SJCRH30 (cell line): ENCODE results near the gene TSPAN15. TPM values are rescaled to one million over a fixed set of nuclear protein-coding genes. Genes with fewer than 3 reads are reported as not detected.

Source experiments
- DNase-seq, 2 experiments: peaks; one replicate each; pipeline ENCODE4 v3.0.0-alpha.2; 2015 to 2020
- H3K27ac ChIP-seq: fragments of 250-450 bp; sonication (Bioruptor Pico); 2 replicates; pipeline ENCODE4 v1.5.1; 2020; ENCODE audit warnings: mild to moderate bottlenecking, moderate library complexity
- H3K27me3 ChIP-seq: fragments of 250-450 bp; sonication (Bioruptor Pico); 2 replicates; pipeline ENCODE4 v1.5.1; 2020; ENCODE audit warnings: mild to moderate bottlenecking, moderate library complexity
- H3K36me3 ChIP-seq: fragments of 250-450 bp; sonication (Bioruptor Pico); 2 replicates; pipeline ENCODE4 v1.5.1; 2020; ENCODE audit warnings: mild to moderate bottlenecking, moderate library complexity
- H3K4me1 ChIP-seq: fragments of 250-450 bp; sonication (Bioruptor Pico); 2 replicates; pipeline ENCODE4 v1.5.1; 2020; ENCODE audit warnings: mild to moderate bottlenecking, moderate library complexity
- H3K4me3 ChIP-seq: fragments of 250-450 bp; sonication (Bioruptor Pico); 2 replicates; pipeline ENCODE4 v1.5.1; 2020; ENCODE audit warnings: mild to moderate bottlenecking, moderate library complexity
- H3K9me3 ChIP-seq: fragments of 250-450 bp; sonication (Bioruptor Pico); replicated peaks from 2 replicates; pipeline ENCODE4 v1.5.1; 2020; ENCODE audit warnings: mild to moderate bottlenecking, moderate library complexity
- total RNA-seq: library from RNA; depleted of rRNA; stranded (reverse); fragments of >200 nt; shearing (Covaris generic); gene quantifications from 2 replicates; pipeline ENCODE4 v1.2.3, GENCODE V29; 2014

TSPAN15 gene
- total RNA-seq, 1 experiment from 2014 or later, result 12.2 TPM

GRCh38 chr10:69489506-69490090, 38.3 kb downstream of the TSPAN15 start:
- Histone ChIP-seq H3K4me3 (no peak overlapping the region), H3K27ac (no peak overlapping the region), H3K9me3 (0 out of 2 replicates have a peak, but pooled peaks cover 7% of the 10 kb centered on the region), H3K27me3 (no peaks in the 10 kb centered on the region), H3K4me1 (peaks cover 21% of the 10 kb centered on the region), H3K36me3 (no peaks in the 10 kb centered on the region)
- peak in 1 of 2 experiments; percentile 46 for DNase-seq

- Histone ChIP-seq H3K27ac (no peak overlapping the region), H3K9me3 (0 out of 2 replicates have a peak, but pooled peaks cover 7% of the 10 kb centered on the region), H3K36me3 (no peaks in the 10 kb centered on the region), H3K4me1 (peaks cover 21% of the 10 kb centered on the region), H3K4me3 (no peak overlapping the region), H3K27me3 (no peaks in the 10 kb centered on the region)
- no peak for DNase-seq
These were observed 39.6 kb downstream of the TSPAN15 start for GRCh38 chr10:69490876-69491275.

DNA sequence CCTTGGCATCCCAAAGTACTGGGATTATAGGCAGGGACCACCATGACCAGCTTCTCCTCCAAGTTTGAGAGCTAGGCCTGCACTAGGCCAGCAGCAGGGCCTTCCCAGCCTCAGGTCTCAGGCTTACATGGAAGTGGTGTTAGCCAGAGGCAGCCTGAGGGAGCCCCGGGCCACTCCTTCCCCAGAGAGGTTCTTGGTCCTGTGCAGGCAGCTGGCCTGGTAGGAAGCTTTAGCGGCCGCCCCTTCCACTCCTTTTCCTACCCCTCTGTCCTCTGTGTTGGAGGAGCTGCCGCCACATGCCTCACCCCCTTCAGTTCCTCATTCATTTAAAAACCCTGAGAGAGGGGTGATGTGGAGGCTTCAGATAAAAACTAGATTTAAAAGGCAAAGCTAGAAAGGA, 40.3 kb downstream of the TSPAN15 start:
- Histone ChIP-seq H3K27me3 (no peaks in the 10 kb centered on the region), H3K4me3 (no peak overlapping the region), H3K27ac (peak overlapping the region; percentile 82), H3K4me1 (peaks cover 21% of the 10 kb centered on the region), H3K9me3 (0 out of 2 replicates have a peak, but pooled peaks cover 7% of the 10 kb centered on the region), H3K36me3 (no peaks in the 10 kb centered on the region)
- peak; percentile 25 to 44 for DNase-seq

- Histone ChIP-seq H3K27me3 (no peaks in the 10 kb centered on the region), H3K27ac (peak overlapping the region; percentile 82), H3K36me3 (no peaks in the 10 kb centered on the region), H3K4me1 (peaks cover 21% of the 10 kb centered on the region), H3K4me3 (no peak overlapping the region), H3K9me3 (0 out of 2 replicates have a peak, but pooled peaks cover 7% of the 10 kb centered on the region)
- DNase-seq, result peak; percentile 91 to 93
These were observed 41.0 kb downstream of the TSPAN15 start for GRCh38 chr10:69492091-69492745.

GRCh38 chr10:69492746-69493462, 41.6 kb downstream of the TSPAN15 start:
- H3K36me3 ChIP-seq, result no peaks in the 10 kb centered on the region
- peak; percentile 68 to 74 for DNase-seq
- no peaks in the 10 kb centered on the region for H3K27me3 ChIP-seq
- peak overlapping the region; percentile 82 for H3K27ac ChIP-seq
- H3K9me3 ChIP-seq, result 0 out of 2 replicates have a peak, but pooled peaks cover 7% of the 10 kb centered on the region
- no peak overlapping the region for H3K4me3 ChIP-seq
- peaks cover 21% of the 10 kb centered on the region for H3K4me1 ChIP-seq

GRCh38 chr10:69494626-69495558, 43.6 kb downstream of the TSPAN15 start:
- peak; percentile 44 to 68 for DNase-seq
- Histone ChIP-seq H3K27me3 (no peaks in the 10 kb centered on the region), H3K36me3 (no peaks in the 10 kb centered on the region), H3K4me1 (peaks cover 21% of the 10 kb centered on the region), H3K9me3 (no peaks in the 10 kb centered on the region), H3K4me3 (no peak overlapping the region), H3K27ac (peak overlapping the region; percentile 45)

DNA sequence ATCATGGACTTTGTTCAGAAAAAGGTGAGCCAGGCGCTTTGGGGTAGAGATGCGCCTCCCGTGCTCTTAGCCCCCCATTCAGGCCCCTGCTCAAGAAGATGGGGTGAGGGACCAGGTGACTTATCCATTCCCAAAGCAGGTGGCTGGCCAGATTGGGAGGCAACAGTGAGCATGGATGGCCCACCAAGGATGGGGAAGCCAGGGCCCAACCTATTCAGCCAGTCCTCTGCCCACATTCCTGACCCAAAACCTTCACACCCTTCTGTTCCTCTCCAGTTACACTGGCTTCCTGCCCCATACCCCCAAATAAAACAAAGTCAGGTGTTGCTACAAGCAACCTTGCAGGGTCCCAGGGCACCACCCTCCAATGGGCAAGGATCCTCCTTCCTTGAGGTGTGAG, 44.4 kb downstream of the TSPAN15 start:
- DNase-seq, result no peak
- H3K27ac ChIP-seq, result no peak overlapping the region
- no peaks in the 10 kb centered on the region for H3K9me3 ChIP-seq
- H3K27me3 ChIP-seq, result no peaks in the 10 kb centered on the region
- no peak overlapping the region for H3K4me3 ChIP-seq
- H3K36me3 ChIP-seq, result no peaks in the 10 kb centered on the region
- H3K4me1 ChIP-seq, result peaks cover 21% of the 10 kb centered on the region

DNA sequence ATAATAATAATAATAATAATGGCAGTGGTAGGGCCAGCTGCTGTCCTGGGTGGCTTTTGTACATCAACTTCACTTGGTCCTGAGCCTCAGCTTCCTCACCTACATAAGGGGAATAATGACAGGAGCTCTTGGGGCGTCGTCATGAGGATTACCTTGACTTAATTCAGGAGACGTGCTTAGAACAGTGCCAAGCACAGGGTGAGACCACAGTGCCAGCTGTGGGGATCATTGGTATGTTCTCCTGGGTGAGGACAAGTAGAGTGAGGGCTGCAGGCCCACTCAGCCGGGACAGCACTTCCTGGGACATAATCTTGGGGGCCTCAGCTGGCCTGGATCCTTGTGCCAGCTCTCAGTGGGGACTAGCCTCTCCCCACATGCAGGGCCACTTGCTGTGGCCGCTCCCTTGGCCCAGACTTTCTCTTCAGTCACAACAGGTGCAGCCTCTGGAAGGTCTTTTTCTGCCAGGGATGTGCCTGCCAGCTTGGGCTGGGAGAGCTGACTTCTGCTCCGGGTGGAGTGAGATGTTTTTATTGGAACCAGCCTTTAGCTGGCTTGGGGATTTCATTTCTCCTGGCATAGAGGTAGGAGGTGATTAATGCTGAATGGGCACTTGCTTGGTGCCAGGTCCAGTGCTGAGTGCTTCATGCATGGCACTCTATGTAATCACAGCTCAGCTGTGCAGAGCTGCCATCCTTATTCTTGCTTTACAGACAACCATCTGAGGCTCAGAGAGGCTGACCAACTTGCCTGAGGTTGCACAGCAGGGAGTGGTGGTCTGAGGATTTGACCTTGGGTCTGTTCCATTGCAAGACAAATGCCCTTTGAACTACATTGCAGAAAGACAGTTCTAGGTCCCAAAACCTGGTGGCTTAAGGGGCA, 45.3 kb downstream of the TSPAN15 start:
- Histone ChIP-seq H3K9me3 (no peaks in the 10 kb centered on the region), H3K27ac (no peak overlapping the region), H3K4me1 (peaks cover 21% of the 10 kb centered on the region), H3K36me3 (no peaks in the 10 kb centered on the region), H3K27me3 (no peaks in the 10 kb centered on the region), H3K4me3 (no peak overlapping the region)
- peak in 1 of 2 experiments; percentile 25 for DNase-seq

DNA sequence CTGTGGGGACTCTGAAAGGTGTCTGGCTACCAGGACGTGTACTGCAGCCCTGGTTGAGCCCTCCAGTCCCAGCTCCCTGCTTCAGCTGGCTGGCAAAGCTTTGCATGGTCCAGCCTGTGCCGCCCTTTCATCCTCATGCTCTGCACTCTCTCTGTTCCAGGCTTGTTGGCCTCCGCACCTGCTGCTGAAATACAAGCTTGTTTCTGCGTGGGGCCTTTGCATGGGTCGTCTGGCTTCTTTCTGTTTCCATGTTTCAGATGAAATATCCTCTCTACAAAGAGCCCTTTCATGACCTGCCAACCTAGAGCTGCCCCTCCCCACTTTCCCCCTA, 45.9 kb downstream of the TSPAN15 start:
- Histone ChIP-seq H3K4me1 (peaks cover 16% of the 10 kb centered on the region), H3K27me3 (no peaks in the 10 kb centered on the region), H3K27ac (no peak overlapping the region), H3K36me3 (no peaks in the 10 kb centered on the region), H3K4me3 (no peak overlapping the region), H3K9me3 (no peaks in the 10 kb centered on the region)
- no peak for DNase-seq

- Histone ChIP-seq H3K4me1 (peaks cover 13% of the 10 kb centered on the region), H3K4me3 (no peak overlapping the region), H3K27ac (no peak overlapping the region), H3K27me3 (no peaks in the 10 kb centered on the region), H3K36me3 (no peaks in the 10 kb centered on the region), H3K9me3 (no peaks in the 10 kb centered on the region)
- DNase-seq, result no peak
These were observed 46.5 kb downstream of the TSPAN15 start for GRCh38 chr10:69497611-69498390.

GRCh38 chr10:69498711-69499471, 47.6 kb downstream of the TSPAN15 start:
- no peaks in the 10 kb centered on the region for H3K9me3 ChIP-seq
- no peak for DNase-seq
- H3K36me3 ChIP-seq, result no peaks in the 10 kb centered on the region
- no peak overlapping the region for H3K4me3 ChIP-seq
- H3K27me3 ChIP-seq, result no peaks in the 10 kb centered on the region
- no peak overlapping the region for H3K27ac ChIP-seq
- H3K4me1 ChIP-seq, result peaks cover 4% of the 10 kb centered on the region; the same call in 1 of the 2 replicates

GRCh38 chr10:69499726-69500689, 48.7 kb downstream of the TSPAN15 start:
- Histone ChIP-seq H3K27ac (no peak overlapping the region), H3K27me3 (no peaks in the 10 kb centered on the region), H3K4me1 (no peaks in the 10 kb centered on the region; the same call in 1 of the 2 replicates), H3K36me3 (no peaks in the 10 kb centered on the region), H3K9me3 (no peaks in the 10 kb centered on the region), H3K4me3 (no peak overlapping the region)
- DNase-seq, result no peak
